ENCODE results near the gene C11orf68.

DNA sequence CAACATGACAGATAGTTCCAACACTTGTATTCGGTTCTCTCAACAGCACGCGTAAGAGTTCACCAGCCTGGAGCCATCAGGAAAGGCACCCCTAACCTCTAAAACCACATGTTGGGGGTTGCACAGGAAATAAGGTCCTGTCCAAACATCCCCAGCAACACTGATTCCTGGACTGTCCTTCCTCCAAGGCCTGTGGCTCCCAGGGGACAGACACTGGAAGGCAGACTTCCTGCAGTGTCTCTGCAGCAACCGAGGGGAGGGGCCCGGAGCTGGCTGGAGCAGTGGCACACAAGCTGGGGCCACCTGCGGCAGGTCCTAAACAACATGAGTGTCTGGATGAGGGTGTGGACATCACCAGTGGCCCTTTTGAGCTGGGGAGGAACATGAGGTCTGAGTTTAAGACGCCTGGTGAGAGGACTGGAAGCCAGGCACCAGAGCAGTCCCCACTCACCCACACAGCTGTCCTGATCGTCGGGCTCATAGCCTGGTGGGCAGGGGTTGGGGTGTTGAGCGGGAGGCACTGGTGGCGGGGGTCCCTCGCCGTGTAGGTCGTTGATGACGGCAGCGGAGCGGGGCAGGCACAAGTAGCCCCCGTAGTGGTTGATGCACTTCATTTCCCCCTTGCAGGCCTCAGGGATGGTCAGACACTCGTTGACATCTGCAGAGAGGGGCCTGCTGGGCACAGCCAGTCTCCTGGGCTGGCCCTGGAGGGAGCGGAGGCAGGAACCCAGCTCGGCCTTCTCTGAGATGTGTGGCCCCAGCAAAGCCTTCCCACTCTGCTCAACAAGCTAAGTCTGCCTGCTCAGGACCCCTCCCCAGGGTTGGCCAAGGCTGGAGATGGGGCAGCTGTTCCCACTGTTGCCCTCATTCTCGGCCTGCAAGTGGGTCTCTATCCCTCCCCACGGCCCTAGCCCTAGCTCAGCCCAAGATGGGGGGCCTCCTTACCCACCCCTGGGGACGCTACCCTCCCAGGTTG, 47.9 kb downstream of the C11orf68 start:
- TF ChIP-seq KDM1A (IDR thresholded peaks at IDR 0.05) (no peak), FOXK2 (conservative IDR thresholded peaks at IDR 0.05 in 1 of 2, IDR thresholded peaks at IDR 0.05 in 1 of 2; ENCODE audit: low read depth in 2 of 2) (no peak), CTCF (IDR thresholded peaks at IDR 0.05 in 2 of 3, conservative IDR thresholded peaks at IDR 0.05 in 1 of 3; ENCODE audit: insufficient read depth in 2 of 3, low read depth in 1 of 3, low read length in 3 of 3) (no peak), ZSCAN29 (IDR thresholded peaks at IDR 0.05) (no peak), ATF1 (CRISPR knock-in tag; IDR thresholded peaks at IDR 0.05) (no peak), ATF1 (tag; IDR thresholded peaks at IDR 0.05) (no peak), MAZ (CRISPR knock-in tag; conservative IDR thresholded peaks at IDR 0.05 in 1 of 2, IDR thresholded peaks at IDR 0.05 in 1 of 2) (no peak)
